Endothelial cell of umbilical vein (primary cell): ENCODE data around the gene PI4KA. TPM values are rescaled to one million over a fixed set of nuclear protein-coding genes. Genes with fewer than 3 reads are reported as not detected.

Source experiments
- BruUV-seq: library from RNA; stranded (reverse); fragments of 400-500 nt; replicated peaks from 2 replicates; lab custom pipeline; 2021; lab: Mats Ljungman, UMichigan
- CTCF ChIA-PET: fragments of 300-600, 350-600 bp; sonication (Branson Sonifier 250); formaldehyde crosslinking; loops from one replicate; lab custom pipeline; 2021; ENCODE audit warnings: antibody characterized with exemption, inconsistent platforms; lab: Charles Lee
- POLR2A ChIA-PET: fragments of 300-600, 350-600 bp; sonication (Branson Sonifier 250); formaldehyde crosslinking; loops from one replicate; lab custom pipeline; 2021; ENCODE audit warnings: antibody characterized with exemption, inconsistent platforms; lab: Charles Lee
- DNase-seq: peaks from one replicate; pipeline ENCODE4 v3.0.0-alpha.2; 2011; ENCODE audit warnings: low read depth, low spot score
- FAIRE-seq: peaks from 2 replicates; lab custom pipeline; 2011; peaks lifted over from hg19 to GRCh38; lab: Jason Lieb, UNC
- H2AFZ ChIP-seq: 2 replicates; pipeline ENCODE4 v1.6.0; 2012; ENCODE audit warnings: low read depth, low read length, control low read depth, inconsistent platforms
- H3K27ac ChIP-seq: 2 replicates; pipeline ENCODE4 v1.5.1; 2011; ENCODE audit warnings: low read depth, mild to moderate bottlenecking, control low read depth, low read length, moderate library complexity; ENCODE audit not compliant: insufficient read depth
- H3K27me3 ChIP-seq, 2 experiments: 2 replicates each; pipeline versions ENCODE4 v1.6.0 to v1.6.1; 2011; ENCODE audit warnings: low read length in 2 of 2, mixed read lengths in 1 of 2; ENCODE audit not compliant: control insufficient read depth in 2 of 2, insufficient read depth in 2 of 2
- H3K36me3 ChIP-seq, 2 experiments: 2 replicates in 1 of 2; 3 replicates in 1 of 2; pipeline ENCODE4 v1.5.1; 2011; ENCODE audit warnings: low read length in 2 of 2, mild to moderate bottlenecking in 1 of 2, moderate library complexity in 1 of 2; ENCODE audit not compliant: control insufficient read depth in 2 of 2, insufficient read depth in 2 of 2; ENCODE audit errors: extremely low read depth in 1 of 2
- H3K4me1 ChIP-seq: 3 replicates; pipeline ENCODE4 v1.5.1; 2011; ENCODE audit warnings: mild to moderate bottlenecking, low read length; ENCODE audit not compliant: control insufficient read depth, insufficient read depth; ENCODE audit errors: extremely low read depth
- H3K4me2 ChIP-seq: 2 replicates; pipeline ENCODE4 v1.6.1; 2011; ENCODE audit warnings: low read length, control low read depth, mixed read lengths; ENCODE audit not compliant: insufficient read depth
- H3K4me3 ChIP-seq, 3 experiments: fragments of 200-600 bp in 1 of 3; sonication (generic), shearing (Covaris generic) in 1 of 3; replicated peaks in 1 of 3; 2 replicates each; pipeline ENCODE4 v1.5.1; 2011 to 2016; ENCODE audit warnings: control low read depth in 3 of 3, low read length in 3 of 3, mild to moderate bottlenecking in 2 of 3, inconsistent platforms in 1 of 3, low read depth in 1 of 3, moderate library complexity in 1 of 3; ENCODE audit not compliant: insufficient read depth in 1 of 3
- H3K79me2 ChIP-seq: 2 replicates; pipeline ENCODE4 v1.6.0; 2012; ENCODE audit warnings: low read length, inconsistent platforms; ENCODE audit not compliant: control insufficient read depth, insufficient read depth
- H3K9ac ChIP-seq: replicated peaks from 2 replicates; pipeline ENCODE3; 2011; ENCODE audit warnings: low read length, control low read depth; ENCODE audit not compliant: insufficient read depth; ENCODE audit errors: extremely low read depth
- H3K9me1 ChIP-seq: replicated peaks from 3 replicates; pipeline ENCODE4 v1.6.0; 2011; ENCODE audit warnings: mild to moderate bottlenecking, low read length; ENCODE audit not compliant: control insufficient read depth, insufficient read depth; ENCODE audit errors: extremely low read depth
- H3K9me3 ChIP-seq: replicated peaks from 2 replicates; pipeline ENCODE4 v1.5.1; 2012; ENCODE audit warnings: low read length, inconsistent platforms; ENCODE audit not compliant: control insufficient read depth, insufficient read depth
- H4K20me1 ChIP-seq: replicated peaks from 2 replicates; pipeline ENCODE3; 2011; ENCODE audit warnings: mild to moderate bottlenecking, low read length; ENCODE audit not compliant: control insufficient read depth, insufficient read depth; ENCODE audit errors: extremely low read depth
- EZH2 ChIP-seq: IDR thresholded peaks from 2 replicates; pipeline ENCODE4 v1.6.1; 2012; ENCODE audit warnings: borderline replicate concordance, low read depth, mild to moderate bottlenecking, moderate library complexity, low read length, inconsistent platforms; ENCODE audit not compliant: severe bottlenecking
- JUN ChIP-seq: IDR thresholded peaks from 2 replicates; pipeline ENCODE4 v1.6.1; 2011; ENCODE audit warnings: borderline replicate concordance, low read depth; ENCODE audit not compliant: insufficient read length, insufficient read depth
- MYC ChIP-seq: IDR thresholded peaks from one replicate; pipeline ENCODE4 v1.6.1; 2011; ENCODE audit warnings: mild to moderate bottlenecking, low read depth, low read length
- POLR2A ChIP-seq: IDR thresholded peaks from 2 replicates; pipeline ENCODE4 v1.6.1; 2012; ENCODE audit warnings: low read depth, mild to moderate bottlenecking, control low read depth, low read length
- POLR2AphosphoS5 ChIP-seq: IDR thresholded peaks from 2 replicates; pipeline ENCODE4 v1.6.1; 2012; ENCODE audit warnings: low read depth, mild to moderate bottlenecking, control low read depth, low read length, moderate library complexity; ENCODE audit not compliant: insufficient read depth
- dilution Hi-C: fragments of 300-500 bp; cut with MboI; formaldehyde crosslinking; loops from one replicate; pipeline ENCODE4 v1.15.0; 2019; ENCODE audit warnings: low sequenced_read_pairs; ENCODE audit not compliant: extremely low pct_ligation_motif_present
- intact Hi-C: fragments of 100-400 bp; cut with micrococcal nuclease; formaldehyde crosslinking; loops from one replicate; pipeline ENCODE4 v1.10.0; 2022
- polyA plus RNA-seq, 4 experiments: library from polyadenylated mRNA; depleted of rRNA in 3 of 4; stranded (reverse) in 3 of 4; unstranded in 1 of 4; fragments of >200 nt; gene quantifications; 2 replicates each; pipeline versions ENCODE4 v1.2.1 to v1.2.3, GENCODE V29; 2011 to 2012; ENCODE audit warnings: missing spikeins in 1 of 4
- total RNA-seq: library from RNA; stranded (reverse); gene quantifications from 2 replicates; pipeline ENCODE4 v1.2.3, GENCODE V29; 2021
- TF ChIP-seq, protein P1 (sequence below), 2 donors: IDR thresholded peaks; 1 replicate in 1 of 2; 2 replicates in 1 of 2; pipeline ENCODE4 v1.5.1; 2011; ENCODE audit warnings: low read length in 2 of 2, mild to moderate bottlenecking in 2 of 2, moderate library complexity in 2 of 2, control low read depth in 1 of 2, inconsistent platforms in 1 of 2, low read depth in 1 of 2; ENCODE audit not compliant: insufficient read depth in 1 of 2; ENCODE audit errors: extremely low read depth in 1 of 2
- TF ChIP-seq, protein P2 (sequence below): IDR thresholded peaks from 2 replicates; pipeline ENCODE4 v1.6.1; 2011; ENCODE audit not compliant: insufficient read depth, insufficient read length

Gene PI4KA
- total and polyA plus RNA-seq, 2 donors (not counting 3 experiments of a cell fraction or from before 2014, with no cell fraction given), result 28.9 to 56.4 TPM

DNA sequence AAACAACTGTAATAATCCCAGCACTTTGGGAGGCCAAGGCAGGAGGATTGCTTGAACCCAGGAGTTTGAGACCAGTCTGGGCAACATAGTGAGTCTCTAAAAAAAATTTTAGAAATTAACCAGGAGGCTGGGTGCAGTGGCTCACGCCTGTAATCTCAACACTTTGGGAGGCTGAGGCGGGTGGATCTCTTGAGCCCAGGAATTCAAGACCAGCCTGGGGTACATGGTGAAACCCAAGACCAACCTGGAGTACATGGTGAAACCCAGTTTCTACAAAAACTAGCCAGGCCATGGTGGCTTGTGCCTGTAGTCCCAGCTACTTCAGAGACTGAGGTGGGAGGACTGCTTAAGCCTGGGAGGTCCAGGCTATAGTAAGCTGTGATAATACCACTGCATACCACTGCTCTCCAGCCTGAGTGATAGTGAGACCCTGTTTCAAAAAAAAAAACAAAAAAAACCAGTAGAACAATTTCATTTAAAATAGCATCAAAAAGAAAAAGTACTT is 11.2 kb downstream of the PI4KA start:
- intact Hi-C loops (no loop called here), dilution Hi-C loops (no loop called here)
- no peak overlapping the region for H3K4me3 ChIP-seq
- no peak overlapping the region for H2AFZ ChIP-seq
- H3K9ac ChIP-seq, result no peak overlapping the region
- CTCF ChIA-PET, result no interaction called here
- no peak overlapping the region for H3K27ac ChIP-seq
- H3K79me2 ChIP-seq, result peaks cover 52% of the 10 kb centered on the region
- no peak overlapping the region for H3K4me2 ChIP-seq
- DNase-seq (no peak), FAIRE-seq (no peak)
- BruUV-seq, result no TSS peak
- no peaks in the 10 kb centered on the region for H3K9me3 ChIP-seq
- POLR2A ChIA-PET, result no interaction called here
- H3K27me3 ChIP-seq, result no peaks in the 10 kb centered on the region
- no peaks in the 10 kb centered on the region for H3K36me3 ChIP-seq
- no peaks in the 10 kb centered on the region for H3K4me1 ChIP-seq
- no peaks in the 10 kb centered on the region for H3K9me1 ChIP-seq
- TF ChIP-seq, protein P1, sequence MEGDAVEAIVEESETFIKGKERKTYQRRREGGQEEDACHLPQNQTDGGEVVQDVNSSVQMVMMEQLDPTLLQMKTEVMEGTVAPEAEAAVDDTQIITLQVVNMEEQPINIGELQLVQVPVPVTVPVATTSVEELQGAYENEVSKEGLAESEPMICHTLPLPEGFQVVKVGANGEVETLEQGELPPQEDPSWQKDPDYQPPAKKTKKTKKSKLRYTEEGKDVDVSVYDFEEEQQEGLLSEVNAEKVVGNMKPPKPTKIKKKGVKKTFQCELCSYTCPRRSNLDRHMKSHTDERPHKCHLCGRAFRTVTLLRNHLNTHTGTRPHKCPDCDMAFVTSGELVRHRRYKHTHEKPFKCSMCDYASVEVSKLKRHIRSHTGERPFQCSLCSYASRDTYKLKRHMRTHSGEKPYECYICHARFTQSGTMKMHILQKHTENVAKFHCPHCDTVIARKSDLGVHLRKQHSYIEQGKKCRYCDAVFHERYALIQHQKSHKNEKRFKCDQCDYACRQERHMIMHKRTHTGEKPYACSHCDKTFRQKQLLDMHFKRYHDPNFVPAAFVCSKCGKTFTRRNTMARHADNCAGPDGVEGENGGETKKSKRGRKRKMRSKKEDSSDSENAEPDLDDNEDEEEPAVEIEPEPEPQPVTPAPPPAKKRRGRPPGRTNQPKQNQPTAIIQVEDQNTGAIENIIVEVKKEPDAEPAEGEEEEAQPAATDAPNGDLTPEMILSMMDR (IDR thresholded peaks at IDR 0.05; ENCODE audit: extremely low read depth in 1 of 2, insufficient read depth in 1 of 2, low read depth in 1 of 2, low read length in 2 of 2), result no peak
- H4K20me1 ChIP-seq, result no peaks in the 10 kb centered on the region

DNA sequence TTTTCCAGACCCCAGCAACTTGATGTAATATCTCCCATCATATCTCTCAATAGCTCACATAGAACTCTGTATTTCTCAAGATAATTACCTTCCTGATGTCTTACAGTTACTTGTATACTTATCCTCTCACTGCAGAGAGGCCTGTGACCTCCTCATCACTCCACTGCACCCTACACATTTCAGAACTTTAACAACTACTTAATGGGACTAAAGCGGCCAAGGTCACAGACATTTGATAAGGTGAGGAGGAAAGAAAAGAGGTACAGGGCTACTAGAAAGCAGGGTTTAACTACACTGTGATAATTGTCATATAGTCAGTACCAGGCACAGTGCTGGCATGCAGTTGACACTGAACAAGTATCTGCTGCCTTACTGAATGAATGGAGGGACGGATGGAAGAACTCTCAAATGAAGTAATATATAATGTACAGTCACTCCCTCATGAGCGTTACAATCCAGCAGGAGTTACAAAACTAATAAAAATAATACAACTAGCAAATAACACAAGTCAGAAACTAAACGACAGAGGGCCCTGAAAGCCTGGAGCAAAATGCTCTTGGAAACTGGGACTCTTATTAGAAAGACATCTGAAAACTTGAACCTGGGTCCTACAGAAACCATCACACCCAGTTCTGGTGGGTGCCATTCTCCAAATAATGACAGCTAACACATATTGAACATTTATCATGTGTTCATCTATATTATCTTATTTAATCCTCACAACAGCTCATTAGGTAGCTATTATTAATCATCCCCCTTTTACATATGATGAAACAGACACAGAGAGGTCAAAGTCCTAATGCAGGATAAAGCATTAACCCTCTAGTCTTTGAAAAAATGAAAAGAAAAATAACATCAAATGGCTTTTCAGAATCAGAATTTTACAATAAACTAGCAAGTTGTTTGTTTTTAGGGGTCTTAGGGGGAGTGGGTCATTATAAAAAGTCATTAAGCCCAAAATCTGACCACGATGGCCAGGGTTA is 14.3 kb downstream of the PI4KA start:
- H3K27ac ChIP-seq, result no peak overlapping the region
- H3K9me1 ChIP-seq, result no peaks in the 10 kb centered on the region
- intact Hi-C loops, result no loop called here
- CTCF ChIA-PET, result interaction anchor here (1.9 kb wide), 1 partner anchor 9 kb away, joined by 5 read pairs; no protein-coding TSS in a partner anchor
- H3K79me2 ChIP-seq, result peaks cover 49% of the 10 kb centered on the region
- H2AFZ ChIP-seq, result no peak overlapping the region
- H3K9me3 ChIP-seq, result no peaks in the 10 kb centered on the region
- H3K4me3 ChIP-seq, result no peak overlapping the region
- dilution Hi-C loops, result no loop called here
- no peaks in the 10 kb centered on the region for H3K4me1 ChIP-seq
- no peak overlapping the region for H3K9ac ChIP-seq
- POLR2A ChIA-PET, result no interaction called here
- no peak for DNase-seq
- TF ChIP-seq EZH2 (no peak), JUN (no peak), POLR2AphosphoS5 (no peak), POLR2A (no peak), MYC (no peak)
- TF ChIP-seq, protein P2, sequence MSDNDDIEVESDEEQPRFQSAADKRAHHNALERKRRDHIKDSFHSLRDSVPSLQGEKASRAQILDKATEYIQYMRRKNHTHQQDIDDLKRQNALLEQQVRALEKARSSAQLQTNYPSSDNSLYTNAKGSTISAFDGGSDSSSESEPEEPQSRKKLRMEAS, result no peak
- TF ChIP-seq, protein P1 (IDR thresholded peaks at IDR 0.05; ENCODE audit: extremely low read depth in 1 of 2, insufficient read depth in 1 of 2, low read depth in 1 of 2, low read length in 2 of 2), result no peak
- no peak for FAIRE-seq
- no peak overlapping the region for H3K4me2 ChIP-seq
- H3K36me3 ChIP-seq, result no peaks in the 10 kb centered on the region
- no peaks in the 10 kb centered on the region for H4K20me1 ChIP-seq
- no peaks in the 10 kb centered on the region for H3K27me3 ChIP-seq
- no TSS peak for BruUV-seq
